Choroid plexus epithelial cell (primary cell): Measurements from ENCODE around the gene ARMH2.

ENCODE experiments used
- DNase-seq: peaks from one replicate; pipeline ENCODE4 v3.0.0-alpha.2; 2010; ENCODE audit warnings: low read depth
- H3K4me3 ChIP-seq: 2 replicates; pipeline ENCODE4 v1.5.1; 2011; ENCODE audit warnings: low read depth, mild to moderate bottlenecking, control low read depth, low read length, moderate library complexity
- CTCF ChIP-seq: conservative IDR thresholded peaks from 2 replicates; pipeline ENCODE4 v1.5.1; 2011; ENCODE audit warnings: low read depth, mild to moderate bottlenecking, control low read depth, inconsistent platforms, low read length, moderate library complexity

The ARMH2 gene

GRCh38 chr6:24838994-24839393 is 40.3 kb upstream of the ARMH2 start:
- no peak for DNase-seq
- no peak for TF ChIP-seq CTCF

GRCh38 chr6:24838081-24838480 is 39.4 kb upstream of the ARMH2 start:
- DNase-seq: no peak
- no peak for TF ChIP-seq CTCF
- H3K4me3 ChIP-seq: no peak overlapping the region

More at GRCh38 chr6:24838994-24839393, 40.3 kb upstream of the ARMH2 start:
- no peak overlapping the region for H3K4me3 ChIP-seq

GRCh38 chr6:24836109-24836508 is 37.4 kb upstream of the ARMH2 start:
- no peak overlapping the region for H3K4me3 ChIP-seq
- no peak for TF ChIP-seq CTCF
- DNase-seq: no peak

GRCh38 chr6:24833711-24834386 is 35.1 kb upstream of the ARMH2 start:
- no peak for DNase-seq
- no peak overlapping the region for H3K4me3 ChIP-seq

GRCh38 chr6:24832794-24833193 is 34.1 kb upstream of the ARMH2 start:
- DNase-seq: no peak
- TF ChIP-seq CTCF: no peak
- H3K4me3 ChIP-seq: no peak overlapping the region

More at GRCh38 chr6:24833711-24834386, 35.1 kb upstream of the ARMH2 start:
- no peak for TF ChIP-seq CTCF

GRCh38 chr6:24831771-24832716 is 33.3 kb upstream of the ARMH2 start:
- TF ChIP-seq CTCF: no peak
- no peak overlapping the region for H3K4me3 ChIP-seq
- peak; percentile 65 for DNase-seq
